ENCODE data around the gene SLC27A4.

The SLC27A4 gene

DNA sequence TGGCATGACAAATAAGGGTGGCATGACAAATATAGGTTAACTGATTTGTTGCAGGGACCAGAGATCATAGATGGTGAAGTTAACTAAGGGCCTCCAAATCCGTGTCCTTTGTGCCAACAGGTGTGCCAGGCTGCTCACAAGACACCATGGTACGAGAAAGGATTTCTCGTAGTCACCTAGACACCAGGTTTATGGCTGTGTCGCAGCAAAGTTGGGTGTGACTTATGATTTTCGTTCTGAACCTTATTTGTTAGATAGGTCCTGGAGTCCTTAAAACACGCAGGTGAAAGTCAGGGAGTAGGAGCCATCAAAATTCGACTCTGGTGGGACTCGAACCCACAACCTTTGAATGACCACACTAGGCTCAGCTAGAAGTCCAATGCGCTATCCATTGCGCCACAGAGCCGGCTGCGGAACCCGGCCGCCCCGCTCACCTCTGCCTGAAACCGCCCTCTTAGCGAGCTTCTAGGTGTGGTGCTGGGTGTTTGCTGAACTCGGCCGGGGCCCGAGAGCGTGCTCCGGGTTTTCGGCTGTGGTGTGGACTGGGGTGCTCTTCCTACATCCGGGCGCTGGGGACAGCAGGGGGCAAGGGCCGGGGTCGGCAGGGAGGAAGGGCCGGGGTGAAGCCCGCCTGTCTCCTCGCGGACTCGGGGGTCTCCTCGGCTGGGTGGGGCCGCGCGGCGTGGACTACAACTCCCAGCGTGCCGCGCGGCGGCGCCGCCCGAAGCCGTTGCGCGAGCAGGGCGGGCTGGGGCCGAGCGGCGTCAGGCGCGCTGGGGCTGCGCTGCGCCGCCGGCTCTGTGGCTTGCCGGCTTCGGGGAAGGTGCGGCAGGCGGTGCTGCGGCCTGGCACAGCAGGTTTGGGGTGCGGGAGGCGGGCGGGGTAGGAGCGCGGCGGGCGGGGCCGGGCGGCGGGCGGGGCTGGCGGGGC is at the start of gene SLC27A4:
TSS of gene SLC27A4 (plus strand) at position 767 of the 930 bp plus-strand sequence. CDS start 2,606 bp downstream, outside the sequence.
- DNase-seq: peak; percentile 62 to 82 (median 74)

- no peak for DNase-seq
These were observed 48.3 kb upstream of the SLC27A4 start for GRCh38 chr9:128292009-128292408.

GRCh38 chr9:128293091-128293490 is 47.2 kb upstream of the SLC27A4 start:
- DNase-seq: no peak

DNA sequence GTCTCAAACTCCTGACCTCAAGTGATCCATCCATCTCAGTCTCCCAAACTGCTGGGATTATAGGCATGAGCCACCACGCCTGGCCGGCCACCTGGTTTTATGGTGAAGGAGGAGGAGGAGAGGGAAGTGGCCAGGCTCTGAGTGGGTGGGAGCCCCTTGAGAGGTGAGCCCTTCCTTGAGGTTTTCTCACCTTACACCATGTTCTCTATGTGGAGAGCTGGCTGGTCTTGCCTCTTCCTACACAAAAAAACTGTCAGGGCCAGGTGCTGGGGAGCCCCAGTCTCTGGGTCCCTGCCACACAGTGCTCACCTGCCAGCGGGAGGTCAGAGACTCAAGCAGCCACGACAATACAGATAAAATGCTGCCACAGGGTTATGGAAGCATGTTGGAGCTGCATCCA is 46.2 kb upstream of the SLC27A4 start:
- no peak for DNase-seq

GRCh38 chr9:128296340-128297220 is 43.7 kb upstream of the SLC27A4 start:
- DNase-seq: no peak

- no peak for DNase-seq
These were observed 43.0 kb upstream of the SLC27A4 start for GRCh38 chr9:128297221-128297773.

DNA sequence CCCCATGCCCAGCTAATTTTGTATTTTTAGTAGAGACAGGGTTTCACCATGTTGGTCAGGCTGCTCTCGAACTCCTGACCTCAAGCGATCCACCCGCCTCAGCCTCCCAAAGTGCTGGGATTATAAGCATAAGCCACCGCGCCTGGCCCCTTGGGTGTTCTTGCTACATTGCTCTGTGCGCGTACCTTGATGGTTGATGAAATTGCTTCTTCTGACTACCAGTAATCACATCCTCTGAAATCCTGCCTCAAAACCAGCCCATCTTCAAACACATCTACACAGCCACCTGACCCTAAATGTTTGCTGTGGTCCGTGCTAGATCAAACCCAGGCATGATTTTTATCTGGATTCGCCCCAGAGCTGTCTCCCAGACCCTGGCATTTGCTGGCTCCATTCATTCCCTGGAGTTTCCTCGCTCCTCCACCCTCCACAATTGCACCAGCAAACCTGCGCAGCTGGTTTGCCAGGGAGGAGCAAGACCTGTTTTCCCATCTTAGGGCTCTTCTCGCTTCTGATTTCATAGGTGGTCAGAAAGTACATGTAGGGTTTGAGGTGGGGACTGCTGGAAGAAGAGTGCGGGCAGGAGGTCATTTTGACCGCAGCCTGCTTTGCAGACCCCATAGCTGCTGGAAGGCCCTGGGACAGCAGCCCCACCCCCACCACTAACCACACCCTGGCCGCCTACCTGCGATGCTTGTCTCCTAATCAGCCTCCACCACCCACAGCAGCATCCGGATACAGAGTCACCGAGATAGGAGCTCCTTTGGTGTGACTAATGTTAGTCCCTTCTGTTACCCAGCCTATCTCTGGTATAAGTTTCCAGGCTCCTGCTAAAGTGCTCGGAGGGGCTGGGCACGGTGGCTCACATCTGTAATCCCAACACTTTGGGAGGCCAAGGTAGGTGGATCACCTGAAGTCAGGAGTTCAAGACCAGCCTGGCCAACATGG is 41.5 kb upstream of the SLC27A4 start:
- DNase-seq: no peak

DNA sequence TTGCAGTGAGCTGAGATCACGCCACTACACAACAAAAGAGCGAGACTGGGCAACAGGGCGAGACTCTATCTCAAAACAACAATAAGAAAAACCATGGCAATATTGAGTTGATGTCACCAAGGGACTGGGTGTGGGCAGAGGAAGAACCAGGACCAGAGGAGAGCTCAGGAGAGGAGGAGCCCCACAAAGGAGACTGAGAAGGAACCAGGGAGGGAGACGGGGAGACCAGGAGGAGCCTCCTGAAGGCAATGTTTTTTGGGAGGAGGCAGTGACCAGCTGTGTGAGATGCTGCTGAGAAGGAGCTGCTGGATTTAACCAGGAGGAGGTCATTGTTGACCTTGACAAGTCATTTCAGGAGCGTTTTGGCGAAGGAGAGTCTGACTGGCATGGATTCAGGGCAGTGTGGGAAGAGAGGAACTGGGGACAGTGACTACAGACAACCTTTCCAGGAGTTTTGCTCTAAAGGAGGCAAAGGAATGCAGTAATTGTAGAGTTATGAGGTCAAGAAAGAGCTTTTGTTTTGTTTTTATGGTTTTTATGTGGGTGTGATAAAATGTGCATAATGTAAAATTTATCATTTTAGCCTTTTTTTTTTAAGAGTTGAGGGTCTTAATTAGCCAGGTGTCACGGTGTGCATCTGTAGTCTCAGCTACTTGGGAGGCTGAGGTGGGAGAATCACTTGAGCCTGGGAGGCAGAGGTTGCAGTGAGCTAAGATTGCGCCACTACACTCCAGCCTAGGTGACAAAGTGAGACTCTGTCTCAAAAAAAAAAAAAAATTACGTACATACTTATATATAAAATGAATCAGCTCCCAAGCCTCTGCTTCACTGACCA is 36.0 kb upstream of the SLC27A4 start:
- no peak for DNase-seq

- DNase-seq: no peak
These were observed 35.4 kb upstream of the SLC27A4 start for GRCh38 chr9:128304971-128305288.

DNA sequence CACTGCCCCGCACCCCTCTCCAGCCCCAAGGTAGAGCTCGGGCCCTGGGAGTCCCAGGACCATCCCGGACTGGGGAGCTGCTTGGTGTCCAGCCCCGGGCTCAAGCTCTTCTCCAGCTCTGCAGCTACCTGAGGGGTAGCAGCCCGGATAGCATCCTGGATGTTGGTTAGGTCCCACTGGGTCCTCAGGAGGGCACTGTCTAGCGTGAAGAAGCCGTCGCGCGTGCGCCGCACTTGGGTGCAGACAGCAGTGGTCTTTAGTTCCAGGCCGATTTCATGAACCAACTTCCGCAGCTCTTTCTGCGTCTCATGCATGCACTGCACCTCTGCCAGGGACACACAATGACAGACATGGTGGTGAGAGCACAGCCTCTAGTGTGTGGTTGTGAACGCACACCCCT is 30.8 kb upstream of the SLC27A4 start:
- DNase-seq: no peak

DNA sequence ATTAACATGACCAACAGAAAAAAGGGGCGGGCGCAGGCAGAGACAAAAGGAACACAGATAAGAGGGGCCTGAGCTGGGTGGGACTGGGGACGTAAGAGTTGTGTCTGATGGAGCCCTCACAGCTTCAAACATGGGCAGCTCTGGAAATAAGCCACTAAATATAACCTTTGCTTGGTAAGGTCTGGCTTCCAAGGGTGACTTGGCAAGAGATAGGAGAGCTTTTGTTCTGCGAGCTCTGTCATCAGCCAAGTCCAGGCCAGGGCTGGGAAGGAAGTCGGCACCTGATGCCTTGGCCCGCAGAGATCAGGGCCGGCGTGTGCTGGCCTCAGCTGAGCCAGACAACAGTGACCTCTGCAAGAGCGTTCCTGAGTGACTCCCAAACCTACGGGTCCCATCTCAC is 29.9 kb upstream of the SLC27A4 start:
- DNase-seq: no peak

- no peak for DNase-seq
These were observed 25.6 kb upstream of the SLC27A4 start for GRCh38 chr9:128314697-128315096.

DNA sequence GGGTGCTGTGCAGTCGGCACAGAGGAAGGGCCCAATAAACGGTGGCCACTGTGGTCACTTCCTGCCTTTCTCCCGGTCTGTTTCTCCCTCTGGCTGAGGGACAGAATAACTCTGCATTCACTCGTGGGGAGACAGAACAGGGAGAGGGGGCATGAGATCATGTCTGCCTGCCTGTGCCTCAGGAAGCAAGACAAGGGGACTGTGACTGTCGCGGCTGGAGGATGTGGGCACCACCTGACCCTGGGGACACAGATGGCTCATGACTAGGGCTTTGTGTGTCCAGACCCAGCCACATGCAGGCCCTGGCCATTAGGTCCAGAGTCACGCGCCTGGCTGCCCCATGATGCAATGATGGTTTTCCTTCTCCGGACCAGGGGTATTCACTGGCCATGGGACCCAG is 23.9 kb upstream of the SLC27A4 start:
- no peak for DNase-seq

DNA sequence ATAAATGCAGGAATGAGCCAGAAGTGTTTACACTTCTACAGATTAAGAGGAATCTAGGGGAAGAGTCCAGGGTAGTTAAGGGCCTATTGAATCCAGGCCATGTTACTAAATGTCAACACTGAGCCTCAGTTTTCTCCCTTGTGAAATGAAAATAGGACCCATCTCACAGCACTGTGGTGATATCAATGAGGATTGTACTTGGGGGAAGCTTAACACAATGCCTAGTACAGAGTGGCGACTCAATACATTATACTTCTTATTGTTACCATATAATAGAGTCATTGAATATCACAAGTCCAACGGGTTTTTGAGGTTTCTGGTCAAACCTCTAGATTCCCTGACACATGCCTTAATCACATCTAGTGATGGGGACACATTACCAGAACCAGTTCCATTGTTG is 22.7 kb upstream of the SLC27A4 start:
- no peak for DNase-seq

- no peak for DNase-seq
These were observed 19.0 kb upstream of the SLC27A4 start for GRCh38 chr9:128321343-128321742.

DNA sequence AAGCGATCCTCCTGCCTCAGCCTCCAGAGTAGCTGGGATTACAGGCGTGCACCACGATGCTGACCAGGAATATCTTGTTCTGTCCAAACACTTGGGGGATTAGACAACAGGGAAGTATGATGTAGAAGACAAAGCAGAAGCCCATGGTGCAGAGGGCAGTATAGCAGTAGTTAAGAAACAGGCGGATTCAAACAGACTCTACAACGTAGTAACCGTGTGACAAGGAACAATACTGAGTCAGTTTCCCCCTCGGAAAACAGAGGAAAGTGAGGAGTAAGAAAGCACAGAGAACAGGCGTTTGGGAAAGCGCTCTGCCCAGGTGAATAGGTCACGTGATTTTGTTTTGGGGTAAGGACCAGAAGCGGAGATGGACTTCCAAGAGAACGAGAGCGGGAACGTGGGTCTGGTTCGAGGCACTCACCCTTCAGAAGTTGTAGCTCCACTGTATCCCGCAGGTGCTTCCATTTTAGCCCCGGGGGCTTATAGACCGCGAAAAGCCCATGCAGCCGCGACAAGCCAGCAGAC is 18.4 kb upstream of the SLC27A4 start:
- no peak for DNase-seq

DNA sequence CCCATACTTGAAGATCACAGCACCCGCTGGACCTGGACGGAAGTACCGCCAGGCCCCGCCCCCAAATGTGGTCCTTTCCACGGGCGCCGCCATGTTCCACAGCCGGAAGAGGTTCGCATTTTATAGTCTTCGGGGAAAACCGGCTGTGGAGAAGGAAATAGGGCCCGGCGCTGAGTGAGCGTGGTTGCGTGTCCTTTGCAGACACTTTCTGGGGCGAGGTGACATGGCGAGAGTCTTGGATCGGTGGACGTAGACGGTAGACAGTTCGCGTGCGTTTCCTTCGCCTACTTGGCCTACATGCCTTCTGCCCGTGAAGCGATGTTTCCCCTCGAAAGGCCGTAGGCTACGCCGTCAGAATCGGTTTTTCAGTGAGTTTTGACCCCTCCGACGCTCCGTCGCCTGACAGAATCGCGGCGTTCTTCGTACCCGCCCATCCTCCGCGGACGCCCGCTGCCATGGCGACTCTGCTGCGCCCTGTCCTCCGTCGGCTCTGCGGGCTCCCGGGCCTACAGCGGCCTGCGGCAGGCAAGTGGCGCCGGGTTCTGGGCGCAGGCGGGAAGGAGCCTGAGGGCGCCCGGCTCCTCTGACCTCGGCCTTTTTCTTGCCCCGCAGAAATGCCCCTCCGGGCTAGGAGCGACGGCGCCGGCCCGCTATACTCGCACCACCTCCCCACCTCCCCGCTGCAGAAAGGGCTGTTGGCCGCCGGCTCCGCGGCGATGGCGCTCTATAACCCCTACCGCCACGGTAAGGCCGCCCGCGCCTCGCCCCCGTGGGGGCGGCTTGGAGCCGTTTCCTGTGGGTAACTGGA is 17.7 kb upstream of the SLC27A4 start, which contains the start of the genes COQ4 and TRUB2:
TSS of gene COQ4 (plus strand) at position 436 of the 808 bp plus-strand sequence. CDS start at position 456, 20 bp downstream.
TSS of gene TRUB2 (minus strand) at position 44 of the 808 bp plus-strand sequence. CDS start at position 5, 39 bp downstream.
- DNase-seq: peak; percentile 86 to 99 (median 91)

DNA sequence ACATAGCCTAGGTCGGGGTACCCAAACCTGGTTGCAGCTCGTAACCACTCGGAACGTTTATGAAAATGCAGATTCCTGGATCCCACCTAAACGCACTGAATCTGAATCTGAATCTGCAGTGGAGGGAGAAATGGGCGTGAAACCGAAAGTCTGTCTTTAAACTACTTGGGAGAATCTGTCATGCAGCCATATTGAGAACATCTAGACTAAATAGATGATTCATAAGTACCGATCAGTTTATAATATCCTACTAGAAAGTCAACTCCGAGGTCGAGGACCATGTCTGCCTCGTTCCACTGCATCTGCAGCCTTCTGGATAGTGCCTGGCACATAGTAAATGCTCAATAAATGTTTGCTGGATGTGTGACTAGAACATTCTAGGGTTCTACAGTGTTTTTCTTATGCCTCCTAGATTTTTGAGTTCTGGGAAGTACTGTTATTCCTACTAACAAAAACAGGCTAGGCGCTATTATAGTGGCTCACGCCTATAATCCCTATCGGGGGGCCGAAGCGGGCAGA is 17.1 kb upstream of the SLC27A4 start:
- no peak for DNase-seq

- no peak for DNase-seq
These were observed 16.5 kb upstream of the SLC27A4 start for GRCh38 chr9:128323791-128324190.

- no peak for DNase-seq
These were observed 15.9 kb upstream of the SLC27A4 start for GRCh38 chr9:128324401-128324800.
